ENCODE data around the gene DNAJC22.
"Not testable (repeated sequence)": the region's sequence is repeated elsewhere in the genome, so short reads cannot be mapped to it uniquely, and the experiment has no call there.

The DNAJC22 gene

DNA sequence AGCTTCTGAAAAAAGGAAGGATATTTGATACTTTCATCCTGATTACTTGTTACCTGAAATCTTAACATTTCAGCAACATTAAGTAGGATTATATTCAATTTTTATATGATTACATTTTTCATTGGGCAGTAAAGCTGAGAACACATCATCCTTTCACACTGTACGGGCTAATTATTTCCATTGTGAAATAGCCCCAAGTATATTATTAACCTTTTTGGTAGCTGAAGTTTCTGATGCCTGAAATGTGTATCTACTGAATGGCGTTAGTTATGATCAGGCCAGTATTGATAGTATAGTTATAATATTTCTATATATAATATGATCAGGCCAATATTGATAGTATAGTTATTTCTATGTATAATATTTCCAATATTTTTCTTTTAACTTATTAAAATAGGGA lies 30.7 kb downstream of the DNAJC22 start:
- no peak for DNase-seq

- not testable (repeated sequence) for DNase-seq
These were observed 33.5 kb downstream of the DNAJC22 start for GRCh38 chr12:49380184-49380583.

DNA sequence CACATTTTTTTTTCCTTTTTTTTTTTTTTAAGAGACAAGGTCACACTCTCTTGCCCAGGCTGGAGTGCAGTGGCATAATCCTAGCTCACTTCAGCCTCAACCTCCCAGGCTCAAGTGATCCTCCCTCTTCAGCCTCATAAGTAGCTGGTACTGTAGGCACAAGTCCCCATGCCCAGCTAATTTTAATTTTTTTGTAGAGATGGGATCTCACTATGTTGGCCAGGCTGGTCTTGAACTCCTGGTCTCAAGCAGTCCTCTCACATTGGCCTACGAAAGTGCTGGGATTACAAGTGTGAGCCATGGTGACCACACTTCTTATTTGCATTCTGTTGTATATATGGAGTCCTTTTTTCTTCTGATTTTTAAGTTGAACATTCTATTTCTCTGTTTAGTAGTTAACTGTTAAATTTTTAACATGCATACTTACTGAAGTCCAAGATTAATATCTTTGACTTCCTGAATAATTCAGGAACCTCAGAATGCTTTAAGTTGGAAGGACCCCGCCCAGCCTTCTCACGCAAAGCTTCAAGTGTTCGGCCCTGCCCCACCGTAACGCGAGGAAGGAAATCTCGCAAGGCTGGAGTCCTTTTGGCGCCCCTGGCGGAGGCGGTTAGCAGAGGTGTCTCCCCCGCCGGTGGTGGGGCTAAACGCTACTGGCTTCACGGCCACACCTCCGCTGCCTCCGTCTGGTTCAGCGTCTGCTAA lies 42.1 kb downstream of the DNAJC22 start:
- no peak for DNase-seq

DNA sequence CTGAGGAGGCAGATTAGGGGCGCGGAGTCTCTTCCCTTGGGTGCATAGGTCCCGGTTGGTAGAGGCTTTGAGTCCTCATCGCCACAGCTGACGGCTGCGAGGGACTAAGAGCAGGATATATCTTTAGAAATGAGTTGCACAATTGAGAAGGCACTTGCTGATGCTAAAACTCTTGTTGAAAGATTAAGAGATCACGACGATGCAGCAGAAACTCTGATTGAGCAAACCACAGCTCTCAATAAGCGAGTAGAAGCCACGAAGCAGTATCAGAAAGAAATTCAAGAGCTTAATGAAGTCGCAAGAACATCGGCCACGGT lies 42.7 kb downstream of the DNAJC22 start:
- DNase-seq = no peak

- DNase-seq = no peak
These were observed 50.3 kb downstream of the DNAJC22 start for GRCh38 chr12:49397000-49397399.

DNA sequence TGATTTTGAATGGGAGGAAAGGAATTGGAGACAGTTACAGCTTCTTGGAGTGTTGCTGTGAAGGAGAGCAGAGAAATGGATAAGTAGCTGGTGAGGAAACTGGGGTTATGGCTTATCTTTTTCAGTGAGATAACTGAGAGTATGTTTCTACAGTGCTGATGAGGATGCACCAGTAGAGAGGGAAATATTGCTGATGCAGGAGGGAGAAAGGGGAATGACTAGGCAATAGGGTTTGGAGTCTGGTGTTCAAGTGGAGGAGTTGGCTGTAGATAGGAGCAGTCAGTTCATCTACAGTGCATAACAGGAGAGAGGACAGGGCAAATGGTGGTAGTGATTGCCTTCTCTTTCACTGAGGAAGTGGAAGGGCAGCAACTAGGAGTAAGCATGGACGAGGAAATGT lies 53.6 kb downstream of the DNAJC22 start:
- DNase-seq = no peak

Data from NCI-H748 treated with DMSO at 0.1 percent for 48 hours (cell line).